ENCODE data around the gene SPTBN4.
"Not testable (repeated sequence)": the region's sequence is repeated elsewhere in the genome, so short reads cannot be mapped to it uniquely, and the experiment has no call there.

The SPTBN4 gene

DNA sequence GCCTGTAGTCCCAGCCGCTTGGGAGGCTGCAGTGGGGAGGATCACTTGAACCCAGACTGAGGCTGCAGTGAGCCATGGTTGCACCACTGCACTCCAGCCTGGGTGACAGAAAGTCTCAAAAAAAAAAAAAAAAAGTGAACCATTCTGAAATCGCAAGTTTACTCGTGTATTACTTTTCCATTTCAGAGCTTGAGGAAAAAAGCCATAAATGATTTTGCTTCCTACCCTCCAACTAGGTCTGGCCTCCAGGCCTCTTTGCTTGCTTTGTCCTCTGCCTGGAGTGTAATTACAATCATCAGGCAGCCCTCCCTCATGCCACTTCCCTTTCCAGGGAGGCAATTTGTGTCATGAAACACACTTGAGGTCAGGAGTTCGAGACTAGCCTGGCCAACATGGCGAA, 9.8 kb upstream of the SPTBN4 start:
- POLR2A ChIA-PET (ENCODE audit: low non-redundant PET): no interaction called here
- TF ChIP-seq, protein P1, sequence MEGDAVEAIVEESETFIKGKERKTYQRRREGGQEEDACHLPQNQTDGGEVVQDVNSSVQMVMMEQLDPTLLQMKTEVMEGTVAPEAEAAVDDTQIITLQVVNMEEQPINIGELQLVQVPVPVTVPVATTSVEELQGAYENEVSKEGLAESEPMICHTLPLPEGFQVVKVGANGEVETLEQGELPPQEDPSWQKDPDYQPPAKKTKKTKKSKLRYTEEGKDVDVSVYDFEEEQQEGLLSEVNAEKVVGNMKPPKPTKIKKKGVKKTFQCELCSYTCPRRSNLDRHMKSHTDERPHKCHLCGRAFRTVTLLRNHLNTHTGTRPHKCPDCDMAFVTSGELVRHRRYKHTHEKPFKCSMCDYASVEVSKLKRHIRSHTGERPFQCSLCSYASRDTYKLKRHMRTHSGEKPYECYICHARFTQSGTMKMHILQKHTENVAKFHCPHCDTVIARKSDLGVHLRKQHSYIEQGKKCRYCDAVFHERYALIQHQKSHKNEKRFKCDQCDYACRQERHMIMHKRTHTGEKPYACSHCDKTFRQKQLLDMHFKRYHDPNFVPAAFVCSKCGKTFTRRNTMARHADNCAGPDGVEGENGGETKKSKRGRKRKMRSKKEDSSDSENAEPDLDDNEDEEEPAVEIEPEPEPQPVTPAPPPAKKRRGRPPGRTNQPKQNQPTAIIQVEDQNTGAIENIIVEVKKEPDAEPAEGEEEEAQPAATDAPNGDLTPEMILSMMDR (conservative IDR thresholded peaks at IDR 0.05; ENCODE audit: low read depth): no peak
- CTCF ChIA-PET: interaction anchor here (0.6 to 1.1 kb wide), 2 partner anchors 30 to 36 kb away, joined by 3 to 6 read pairs; no protein-coding TSS in a partner anchor
- H3K27ac ChIP-seq: peak overlapping the region; percentile 43
- DNase-seq (ENCODE audit: low spot score): no peak

DNA sequence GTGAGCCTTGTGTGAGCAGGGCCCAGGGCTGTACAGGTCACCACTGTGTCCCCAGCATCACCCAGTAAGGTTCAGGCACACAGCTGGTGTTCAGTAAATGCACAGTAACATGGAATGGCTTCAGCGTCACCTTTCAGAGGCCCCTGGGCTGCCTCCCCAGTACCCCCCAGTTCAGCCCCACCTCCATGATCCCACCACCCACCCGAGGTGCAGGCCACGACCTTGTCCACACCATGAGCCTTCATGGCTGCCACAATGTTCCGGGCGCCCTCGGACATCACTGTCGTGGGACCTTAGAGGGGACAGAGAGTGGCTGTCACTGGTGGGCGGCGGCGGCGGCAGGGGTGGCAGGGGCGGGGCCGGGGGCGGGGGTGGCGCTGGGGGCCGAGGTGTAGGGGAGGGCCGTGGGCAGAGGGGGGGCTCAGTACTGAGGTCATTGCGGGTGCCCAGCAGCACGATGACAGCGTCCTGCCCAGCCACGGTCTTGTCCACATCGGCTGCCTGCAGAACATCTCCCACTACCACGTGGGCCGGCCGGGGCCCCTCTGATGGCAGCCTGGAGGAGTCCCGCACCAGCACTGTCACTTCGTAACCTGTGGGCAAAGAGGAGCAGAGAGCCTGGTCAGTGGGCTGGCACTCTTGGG, 8.7 kb upstream of the SPTBN4 start:
- POLR2A ChIA-PET (ENCODE audit: low non-redundant PET): no interaction called here

DNA sequence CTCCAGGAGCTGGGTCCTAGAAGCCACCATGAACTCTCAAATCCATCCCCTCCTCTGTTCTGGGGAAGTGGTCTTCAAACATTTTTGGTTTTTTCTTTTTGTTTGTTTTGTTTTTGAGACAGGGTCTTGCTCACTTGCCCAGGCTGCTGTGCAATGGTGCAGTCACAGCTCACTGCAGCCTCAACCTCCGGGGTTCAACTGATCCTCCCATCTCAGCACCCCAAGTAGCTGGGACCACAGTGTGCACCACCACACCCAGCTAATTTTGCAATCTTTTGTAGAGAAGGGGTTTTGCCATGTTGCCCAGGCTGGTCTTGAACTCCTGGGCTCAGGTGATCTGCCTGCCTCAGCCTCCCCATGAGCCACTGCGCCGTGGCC, 8.2 kb upstream of the SPTBN4 start:
- TF ChIP-seq, protein P1 (conservative IDR thresholded peaks at IDR 0.05; ENCODE audit: low read depth): no peak
- no peak overlapping the region for H3K27ac ChIP-seq
- POLR2A ChIA-PET (ENCODE audit: low non-redundant PET): no interaction called here
- CTCF ChIA-PET: interaction anchor here (0.7 kb wide), 2 partner anchors 111 to 966 kb away, joined by 3 to 5 read pairs; no protein-coding TSS in a partner anchor
- no peak for DNase-seq (ENCODE audit: low spot score)

More for the DNA sequence above, 8.7 kb upstream of the SPTBN4 start:
- peak overlapping the region; percentile 43; the same call in 1 of the 2 replicates for H3K27ac ChIP-seq
- CTCF ChIA-PET: interaction anchor here (0.7 kb wide), 1 partner anchor 112 kb away, joined by 3 read pairs; no protein-coding TSS in a partner anchor
- DNase-seq (ENCODE audit: low spot score): no peak
- TF ChIP-seq, protein P1 (conservative IDR thresholded peaks at IDR 0.05; ENCODE audit: low read depth): no peak

DNA sequence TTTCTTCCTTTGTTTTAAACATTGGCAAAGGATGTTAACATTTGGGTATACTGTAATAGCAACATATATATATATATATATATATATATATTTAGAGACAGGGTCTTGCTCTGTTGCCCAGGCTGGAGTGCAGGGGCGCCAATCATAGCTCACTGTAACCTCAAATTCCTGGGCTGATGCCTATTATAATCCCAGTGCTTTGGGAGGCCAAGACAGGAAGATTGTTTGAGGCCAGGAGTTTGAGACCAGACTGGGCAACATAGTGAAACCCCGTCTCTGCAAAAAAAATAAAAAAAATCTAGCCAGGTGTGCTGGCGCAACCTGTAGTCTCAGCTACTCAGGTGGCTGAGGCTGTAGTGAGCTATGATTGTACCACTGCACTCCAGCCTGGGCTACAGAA, 6.6 kb upstream of the SPTBN4 start:
- CTCF ChIA-PET: no interaction called here
- POLR2A ChIA-PET (ENCODE audit: low non-redundant PET): no interaction called here
- TF ChIP-seq, protein P1 (conservative IDR thresholded peaks at IDR 0.05; ENCODE audit: low read depth): no peak
- no peak for DNase-seq (ENCODE audit: low spot score)
- peak overlapping the region; percentile 43; the same call in 1 of the 2 replicates for H3K27ac ChIP-seq

DNA sequence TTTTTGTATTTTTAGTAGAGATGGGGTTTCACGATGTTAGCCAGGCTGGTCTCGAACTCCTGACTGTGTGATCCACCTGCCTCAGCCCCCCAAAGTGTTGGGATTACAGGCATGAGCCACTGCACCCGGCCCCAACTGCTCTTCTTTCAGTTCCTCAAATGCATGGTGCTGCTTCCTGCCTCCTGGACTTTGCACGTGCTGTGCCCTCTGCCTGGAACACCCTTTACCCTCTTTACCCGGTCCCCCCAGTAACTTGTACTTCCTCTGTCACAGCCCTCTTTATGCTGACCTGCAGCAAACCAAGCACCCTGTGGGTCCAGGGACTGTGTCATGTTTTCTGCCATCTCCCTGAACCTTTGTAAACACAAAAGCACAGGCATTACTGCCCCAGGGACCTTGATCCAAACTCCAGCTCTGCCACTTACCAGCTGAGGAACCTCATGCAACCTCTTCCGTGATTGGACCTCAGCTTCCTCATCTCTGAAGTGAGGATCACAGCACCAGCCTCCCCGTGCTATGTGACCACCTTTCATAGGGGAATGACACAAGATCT, 5.1 kb upstream of the SPTBN4 start:
- CTCF ChIA-PET: no interaction called here
- no peak for DNase-seq (ENCODE audit: low spot score)
- peak overlapping the region; percentile 43 for H3K27ac ChIP-seq
- POLR2A ChIA-PET (ENCODE audit: low non-redundant PET): no interaction called here
- TF ChIP-seq, protein P1 (conservative IDR thresholded peaks at IDR 0.05; ENCODE audit: low read depth): no peak

DNA sequence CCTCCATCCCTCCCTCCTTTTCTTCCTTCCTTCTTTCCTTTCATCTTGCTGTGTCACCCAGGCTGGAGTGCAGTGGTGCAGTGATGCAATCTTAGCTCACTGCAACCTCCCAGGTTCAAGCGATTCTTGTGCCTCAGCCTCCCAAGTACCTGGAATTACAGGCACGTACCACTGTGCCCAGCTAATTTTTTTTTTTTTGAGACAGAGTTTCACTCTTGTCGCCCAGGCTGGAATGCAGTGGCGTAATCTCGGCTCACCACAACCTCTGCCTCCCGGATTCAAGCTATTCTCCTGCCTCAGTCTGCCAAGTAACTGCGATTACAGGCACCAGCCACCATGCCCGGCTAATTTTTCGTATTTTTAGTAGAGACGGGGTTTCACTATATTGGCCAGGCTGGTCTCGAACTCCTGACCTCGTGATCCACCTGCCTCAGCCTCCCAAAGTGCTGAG, 3.2 kb upstream of the SPTBN4 start:
- ChIA-PET POLR2A (ENCODE audit: low non-redundant PET) (interaction anchor here (1.1 kb wide), 1 partner anchor 20 kb away, joined by 4 read pairs; no protein-coding TSS in a partner anchor), CTCF (interaction anchor here (0.5 to 1.9 kb wide), 6 partner anchors 13 to 139 kb away, joined by 3 to 10 read pairs (median 6); partner anchors contain the start of gene LTBP4)
- peak overlapping the region; percentile 85 for H3K27ac ChIP-seq
- not testable (repeated sequence) for DNase-seq (ENCODE audit: low spot score)

Data from RWPE1 (cell line).